PC-3 (cell line): ENCODE data around the gene FOXD1. TPM values are rescaled to one million over a fixed set of nuclear protein-coding genes. Genes with fewer than 3 reads are reported as not detected.

Experiments
- ATAC-seq: fragments of 200-7000 bp; cut with Tn5 transposase; 2 replicates; pipeline ENCODE4 v1.9.1; 2020; ENCODE audit warnings: mild to moderate bottlenecking, moderate library complexity
- Bru-seq: library from RNA; stranded (reverse); fragments of 400-500 nt; gene quantifications from one replicate; lab custom pipeline; 2021; lab: Mats Ljungman, UMichigan
- BruChase-seq, 2 experiments: library from RNA; stranded (reverse); fragments of 400-500 nt; gene quantifications; one replicate each; lab custom pipeline; 2021; lab: Mats Ljungman, UMichigan
- BruUV-seq: library from RNA; stranded (reverse); fragments of 400-500 nt; replicated peaks from 2 replicates; lab custom pipeline; 2021; lab: Mats Ljungman, UMichigan
- CTCF ChIA-PET: fragments of 300-600 bp; sonication (Branson Sonifier 250); formaldehyde crosslinking; loops from one replicate; lab custom pipeline; 2022; ENCODE audit warnings: antibody characterized with exemption; lab: Charles Lee
- POLR2A ChIA-PET: fragments of 300-600 bp; sonication (Branson Sonifier 250); formaldehyde crosslinking; loops from one replicate; lab custom pipeline; 2022; ENCODE audit warnings: antibody characterized with exemption; ENCODE audit not compliant: unreplicated experiment; lab: Charles Lee
- DNase-seq: peaks from one replicate; pipeline ENCODE4 v3.0.0-alpha.2; 2015
- H2AFZ ChIP-seq: fragments of 300-600 bp; sonication (generic); 2 replicates; pipeline ENCODE4 v1.6.0; 2016; ENCODE audit warnings: antibody characterized with exemption, low read length
- H3F3A ChIP-seq: fragments of 300-600 bp; sonication (generic); one replicate; pipeline ENCODE4 v1.6.0; 2017; ENCODE audit warnings: antibody characterized with exemption, low read length, control low read depth, mild to moderate bottlenecking; ENCODE audit not compliant: unreplicated experiment
- H3K27ac ChIP-seq: fragments of 300-600 bp; sonication (generic); 2 replicates; pipeline ENCODE4 v1.5.1; 2016; ENCODE audit warnings: mild to moderate bottlenecking, low read length
- H3K27me3 ChIP-seq: fragments of 300-600 bp; sonication (generic); 2 replicates; pipeline ENCODE4 v1.6.1; 2016; ENCODE audit warnings: low read length, mixed read lengths
- H3K36me3 ChIP-seq: fragments of 300-600 bp; sonication (generic); 2 replicates; pipeline ENCODE4 v1.6.1; 2016; ENCODE audit warnings: low read depth, mixed run types, low read length, mixed read lengths
- H3K4me1 ChIP-seq: fragments of 300-600 bp; sonication (generic); 2 replicates; pipeline ENCODE4 v1.5.1; 2016; ENCODE audit warnings: low read length; ENCODE audit not compliant: insufficient read depth
- H3K4me2 ChIP-seq: fragments of 300-600 bp; sonication (generic); 2 replicates; pipeline ENCODE4 v1.6.0; 2016; ENCODE audit warnings: low read length
- H3K4me3 ChIP-seq: fragments of 300-600 bp; sonication (generic); 2 replicates; pipeline ENCODE4 v1.5.1; 2016; ENCODE audit warnings: mild to moderate bottlenecking, low read length, mixed read lengths
- H3K79me2 ChIP-seq: fragments of 300-600 bp; sonication (generic); 2 replicates; pipeline ENCODE4 v1.6.1; 2017; ENCODE audit warnings: low read length, mixed read lengths
- H3K9ac ChIP-seq: fragments of 300-600 bp; sonication (generic); 2 replicates; pipeline ENCODE4 v1.6.0; 2016; ENCODE audit warnings: mild to moderate bottlenecking, low read length
- H3K9me2 ChIP-seq: fragments of 300-600 bp; sonication (generic); replicated peaks from 2 replicates; pipeline ENCODE4 v1.6.1; 2016; ENCODE audit warnings: mixed run types, low read length, mixed read lengths
- H3K9me3 ChIP-seq: fragments of 300-600 bp; sonication (generic); 2 replicates; pipeline ENCODE4 v1.6.1; 2016; ENCODE audit warnings: low read length, mixed read lengths
- H4K20me1 ChIP-seq: fragments of 300-600 bp; sonication (generic); 2 replicates; pipeline ENCODE4 v1.6.1; 2016; ENCODE audit warnings: low read length, mixed read lengths
- EZH2 ChIP-seq: fragments of 300-600 bp; sonication (generic); IDR thresholded peaks from one replicate; pipeline ENCODE4 v1.6.1; 2017; ENCODE audit warnings: antibody characterized with exemption, mild to moderate bottlenecking, low read length; ENCODE audit not compliant: unreplicated experiment
- EZH2phosphoT487 ChIP-seq: fragments of 300-600 bp; sonication (generic); IDR thresholded peaks from 2 replicates; pipeline ENCODE4 v1.6.1; 2018; ENCODE audit warnings: mild to moderate bottlenecking, antibody characterized with exemption, low read length, borderline replicate concordance
- intact Hi-C: fragments of 100-400 bp; cut with micrococcal nuclease; formaldehyde crosslinking; loops from 2 replicates; pipeline ENCODE4 v1.9.0; 2023
- long read RNA-seq: library from polyadenylated mRNA; unstranded; transcript quantifications from one replicate; pipeline ENCODE4 v2.0.0, GENCODE V29; 2021; ENCODE audit not compliant: unreplicated experiment
- total RNA-seq: library from RNA; depleted of rRNA; stranded (reverse); fragments of >200 nt; gene quantifications from 2 replicates; pipeline ENCODE4 v1.2.3, GENCODE V29; 2014; rRNA removed
- TF ChIP-seq, protein P1 (sequence below): fragments of 300-600 bp; sonication (generic); conservative IDR thresholded peaks from 2 replicates; pipeline ENCODE4 v1.5.1; 2017; ENCODE audit warnings: antibody characterized with exemption, low read depth, mild to moderate bottlenecking, low read length

FOXD1 gene
- total RNA-seq (10.3 and 12.8 TPM in 2 replicates), Bru-seq, nascent RNA (percentile 49 among the genes with signal in this experiment), BruChase-seq, experiment 1, labeled RNA remaining after a 6-hour chase (percentile 77 among the genes with signal in this experiment), BruChase-seq, experiment 2, labeled RNA remaining after a 2-hour chase (percentile 70 among the genes with signal in this experiment)
- long read RNA-seq, transcript FOXD1-202 (1 exons, 2,272 nt) = major isoform, 31 of 31 reads
- long read RNA-seq, partial matches to known transcripts = 0 of 31 reads
- long read RNA-seq, other reads (novel, unspliced or antisense) = 0 of 31 reads

DNA sequence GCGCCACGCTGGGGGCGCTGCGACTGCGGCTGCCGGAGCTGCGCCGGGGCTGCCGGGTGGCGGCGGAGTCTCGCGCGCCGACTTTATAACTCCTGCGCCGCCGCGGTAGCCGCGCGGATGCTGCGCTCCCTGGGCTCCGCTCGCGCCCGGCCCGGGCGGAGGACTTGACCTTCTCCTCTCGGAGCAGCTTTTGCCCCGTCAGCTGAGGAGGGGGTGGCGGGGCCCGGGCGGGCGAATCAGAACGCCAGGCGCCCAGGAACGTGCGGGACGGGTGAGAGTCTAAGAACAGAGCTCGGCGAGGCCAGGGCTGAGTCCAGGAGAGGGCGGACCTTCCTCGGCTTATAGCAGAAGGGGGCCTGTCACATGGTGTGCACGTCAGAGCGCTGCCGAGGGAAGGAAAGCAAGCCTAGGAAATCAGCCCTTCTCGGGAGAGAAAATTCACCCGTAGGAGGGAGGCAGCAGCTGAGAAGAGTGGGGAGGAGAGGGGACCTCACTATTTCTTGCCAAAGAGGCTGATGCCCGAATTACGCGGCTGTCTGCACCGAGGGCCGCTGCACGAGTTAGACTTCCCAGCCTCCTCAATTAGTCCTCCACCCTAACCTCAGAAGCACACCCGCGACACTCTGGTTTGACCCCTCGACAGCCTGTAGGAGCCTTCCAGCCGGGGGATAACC is at the start of gene FOXD1:
TSS of gene FOXD1 (minus strand) at position 315 of the 674 bp plus-strand sequence. CDS start 415 bp downstream, outside the sequence.
- H3K9ac ChIP-seq = peak within 1 kb of the TSS; percentile 72
- no peaks in the 10 kb centered on the region for H3K27me3 ChIP-seq

DNA sequence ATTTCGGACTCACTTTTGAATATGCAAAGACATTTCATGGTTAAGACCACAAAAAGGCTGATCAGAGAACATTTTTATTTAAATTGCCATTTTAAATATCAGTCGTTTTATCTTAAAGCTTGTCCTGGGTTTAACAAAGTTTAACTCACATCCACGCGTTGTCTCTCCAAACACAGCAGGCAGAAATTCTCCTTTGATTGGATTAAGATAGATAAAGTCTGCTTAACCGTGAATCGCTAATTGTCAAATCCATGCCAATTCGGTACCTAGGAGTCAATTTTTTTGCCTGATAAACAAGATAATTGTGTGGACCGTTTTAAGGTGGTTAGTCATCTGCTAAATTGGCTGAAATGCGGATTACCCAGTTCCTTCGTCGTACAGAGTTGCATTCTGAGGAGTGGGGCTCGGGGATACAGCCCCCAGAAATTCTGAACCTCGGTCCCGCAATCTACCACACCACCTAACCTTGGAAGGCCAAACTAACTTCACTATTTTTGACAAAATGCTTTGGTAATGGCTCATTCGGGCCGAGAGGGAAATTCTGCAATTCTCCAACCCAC is 49.0 kb upstream of the FOXD1 start:
- H3F3A ChIP-seq = no peaks in the 10 kb centered on the region
- TF ChIP-seq EZH2phosphoT487 = no peak
- TF ChIP-seq EZH2 = no peak
- TF ChIP-seq, protein P1, sequence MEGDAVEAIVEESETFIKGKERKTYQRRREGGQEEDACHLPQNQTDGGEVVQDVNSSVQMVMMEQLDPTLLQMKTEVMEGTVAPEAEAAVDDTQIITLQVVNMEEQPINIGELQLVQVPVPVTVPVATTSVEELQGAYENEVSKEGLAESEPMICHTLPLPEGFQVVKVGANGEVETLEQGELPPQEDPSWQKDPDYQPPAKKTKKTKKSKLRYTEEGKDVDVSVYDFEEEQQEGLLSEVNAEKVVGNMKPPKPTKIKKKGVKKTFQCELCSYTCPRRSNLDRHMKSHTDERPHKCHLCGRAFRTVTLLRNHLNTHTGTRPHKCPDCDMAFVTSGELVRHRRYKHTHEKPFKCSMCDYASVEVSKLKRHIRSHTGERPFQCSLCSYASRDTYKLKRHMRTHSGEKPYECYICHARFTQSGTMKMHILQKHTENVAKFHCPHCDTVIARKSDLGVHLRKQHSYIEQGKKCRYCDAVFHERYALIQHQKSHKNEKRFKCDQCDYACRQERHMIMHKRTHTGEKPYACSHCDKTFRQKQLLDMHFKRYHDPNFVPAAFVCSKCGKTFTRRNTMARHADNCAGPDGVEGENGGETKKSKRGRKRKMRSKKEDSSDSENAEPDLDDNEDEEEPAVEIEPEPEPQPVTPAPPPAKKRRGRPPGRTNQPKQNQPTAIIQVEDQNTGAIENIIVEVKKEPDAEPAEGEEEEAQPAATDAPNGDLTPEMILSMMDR = no peak
- H2AFZ ChIP-seq = peak overlapping the region; percentile 70; the same call in 1 of the 2 replicates
- H3K9me3 ChIP-seq = no peaks in the 10 kb centered on the region
- H3K9ac ChIP-seq = peak overlapping the region; percentile 100
- H3K4me3 ChIP-seq = peak overlapping the region; percentile 95
- H3K4me2 ChIP-seq = peak overlapping the region; percentile 98
- H3K27me3 ChIP-seq = no peaks in the 10 kb centered on the region
- H3K4me1 ChIP-seq = peaks cover 16% of the 10 kb centered on the region; the same call in 1 of the 2 replicates
- DNase-seq = no peak
- H4K20me1 ChIP-seq = peaks cover 26% of the 10 kb centered on the region
- no peaks in the 10 kb centered on the region for H3K9me2 ChIP-seq
- peak overlapping the region; percentile 78 for H3K27ac ChIP-seq
- peaks cover 31% of the 10 kb centered on the region for H3K36me3 ChIP-seq
- CTCF ChIA-PET = no interaction called here
- ATAC-seq = no peak
- intact Hi-C loops = loop anchor here (2.0 kb wide), 1 partner anchor 43 kb away; no protein-coding TSS in a partner anchor
- POLR2A ChIA-PET = interaction anchor here (0.6 to 0.7 kb wide), 2 partner anchors 49 to 1823 kb away, joined by 4 to 5 read pairs; partner anchors contain the start of gene FOXD1
- BruUV-seq = TSS peak; percentile 87
- H3K79me2 ChIP-seq = peaks cover 47% of the 10 kb centered on the region

More for the DNA sequence above, at the start of gene FOXD1:
- intact Hi-C loops = no loop called here
- DNase-seq (peak; percentile 83), ATAC-seq (peak; percentile 83)
- H3K4me2 ChIP-seq = peak within 1 kb of the TSS; percentile 97
- peaks cover 12% of the 10 kb centered on the region for H3K4me1 ChIP-seq
- H3K4me3 ChIP-seq = peak within 1 kb of the TSS; percentile 78
- no TSS peak for BruUV-seq
- H3F3A ChIP-seq = no peaks in the 10 kb centered on the region
- ChIA-PET POLR2A (interaction anchor here (0.6 to 1.0 kb wide), 3 partner anchors 13 to 127 kb away, joined by 3 to 5 read pairs (median 4); no protein-coding TSS in a partner anchor), CTCF (interaction anchor here (0.5 to 2.0 kb wide), 5 partner anchors 83 to 1194 kb away, joined by 3 to 13 read pairs (median 3); no protein-coding TSS in a partner anchor)
- H3K9me3 ChIP-seq = no peaks in the 10 kb centered on the region
- no peaks in the 10 kb centered on the region for H3K36me3 ChIP-seq
- H3K9me2 ChIP-seq = no peaks in the 10 kb centered on the region
- TF ChIP-seq, protein P1 = no peak
- TF ChIP-seq EZH2 = no peak
- no peak for TF ChIP-seq EZH2phosphoT487
- peaks cover 14% of the 10 kb centered on the region; the same call in 1 of the 2 replicates for H4K20me1 ChIP-seq
- H3K27ac ChIP-seq = peak within 1 kb of the TSS; percentile 40
- H3K79me2 ChIP-seq = peaks cover 26% of the 10 kb centered on the region
- H2AFZ ChIP-seq = peak within 1 kb of the TSS; percentile 95
